Vagina (tissue), 2 donors: ENCODE measurements around the gene AMOTL2. TPM values are rescaled to one million over a fixed set of nuclear protein-coding genes. Genes with fewer than 3 reads are reported as not detected.

Experiments
- DNase-seq, 2 donors: peaks; one replicate each; pipeline ENCODE4 v3.0.0-alpha.2; 2017; ENCODE audit errors: extremely low spot score in 2 of 2
- H3K27ac ChIP-seq: fragments of 200-600 bp; sonication (generic); one replicate; pipeline ENCODE4 v1.5.1; 2019
- H3K27me3 ChIP-seq: fragments of 200-600 bp; sonication (generic); one replicate; pipeline ENCODE4 v1.5.1; 2019
- H3K36me3 ChIP-seq, 2 donors: fragments of 200-600 bp; sonication (generic); one replicate each; pipeline ENCODE4 v1.5.1; 2017 to 2019
- H3K4me1 ChIP-seq: fragments of 200-600 bp; sonication (generic); one replicate; pipeline ENCODE4 v1.5.1; 2019
- H3K4me3 ChIP-seq, 2 donors: fragments of 200-600 bp; sonication (generic); 1 replicate in 1 of 2; 2 replicates in 1 of 2; pipeline ENCODE4 v1.5.1; 2016 to 2019
- H3K9me3 ChIP-seq: fragments of 200-600 bp; sonication (generic); one replicate; pipeline ENCODE4 v1.5.1; 2019
- CTCF ChIP-seq, 3 experiments: fragments of 450-650 bp in 2 of 3; fragments of 200-600 bp in 1 of 3; sonication (generic) in 1 of 3; IDR thresholded peaks; one replicate each; pipeline ENCODE4 v1.5.1; 2017 to 2019; ENCODE audit warnings: antibody characterized with exemption in 3 of 3, mild to moderate bottlenecking in 2 of 3, moderate library complexity in 2 of 3
- POLR2A ChIP-seq, 2 donors: fragments of 450-650 bp; IDR thresholded peaks; one replicate each; pipeline ENCODE4 v1.6.1; 2017; ENCODE audit warnings: antibody characterized with exemption in 2 of 2, mild to moderate bottlenecking in 2 of 2, moderate library complexity in 2 of 2
- POLR2AphosphoS5 ChIP-seq, 2 donors: sonication (generic); formaldehyde crosslinking; IDR thresholded peaks; one replicate each; pipeline ENCODE4 v1.9.0; 2017; ENCODE audit warnings: antibody characterized with exemption in 2 of 2, mild to moderate bottlenecking in 2 of 2, low read depth in 1 of 2; ENCODE audit not compliant: insufficient read depth in 1 of 2
- intact Hi-C: fragments of 100-400 bp; cut with DNase I; formaldehyde crosslinking; loops from one replicate; pipeline ENCODE4 v1.15.1; 2023
- total RNA-seq: library from RNA; depleted of rRNA; stranded (reverse); fragments of >200 nt; gene quantifications from one replicate; pipeline ENCODE4 v1.2.3, GENCODE V29; 2016

Gene AMOTL2
- total RNA-seq, 1 donor from 2014 or later: 60.6 TPM

- Histone ChIP-seq H3K27me3 (no peaks in the 10 kb centered on the region), H3K4me3 (no peak overlapping the region), H3K4me1 (peaks cover 97% of the 10 kb centered on the region), H3K36me3 (peaks cover 0 to 73% of the 10 kb centered on the region in 2 donors), H3K27ac (peak overlapping the region; percentile 97), H3K9me3 (no peaks in the 10 kb centered on the region)
- DNase-seq: no peak
- TF ChIP-seq CTCF (IDR thresholded peaks at IDR 0.05): no peak
- no peak for TF ChIP-seq POLR2A (IDR thresholded peaks at IDR 0.05)
- no peak for TF ChIP-seq POLR2AphosphoS5 (IDR thresholded peaks at IDR 0.05; ENCODE audit: insufficient read depth in 1 of 2, low read depth in 1 of 2)
- intact Hi-C loops: no loop called here
Observed at GRCh38 chr3:134365766-134366065, 8.5 kb downstream of the AMOTL2 start.

- intact Hi-C loops: no loop called here
- Histone ChIP-seq H3K9me3 (no peaks in the 10 kb centered on the region), H3K36me3 (peaks cover 0 to 73% of the 10 kb centered on the region in 2 donors), H3K27ac (peak overlapping the region; percentile 97), H3K27me3 (no peaks in the 10 kb centered on the region), H3K4me3 (no peak overlapping the region), H3K4me1 (peaks cover 97% of the 10 kb centered on the region)
- TF ChIP-seq CTCF (IDR thresholded peaks at IDR 0.05): no peak
- no peak for TF ChIP-seq POLR2AphosphoS5 (IDR thresholded peaks at IDR 0.05; ENCODE audit: insufficient read depth in 1 of 2, low read depth in 1 of 2)
- TF ChIP-seq POLR2A (IDR thresholded peaks at IDR 0.05): no peak
- no peak for DNase-seq
Observed at GRCh38 chr3:134364936-134365765, 9.1 kb downstream of the AMOTL2 start.

GRCh38 chr3:134364061-134364935 lies 9.9 kb downstream of the AMOTL2 start:
- H3K4me3 ChIP-seq: peak overlapping the region; percentile 24 to 43
- peak overlapping the region; percentile 97 for H3K27ac ChIP-seq
- intact Hi-C loops: no loop called here
- H3K4me1 ChIP-seq: peaks cover 97% of the 10 kb centered on the region
- H3K36me3 ChIP-seq: peaks cover 0 to 73% of the 10 kb centered on the region in 2 donors
- no peak for DNase-seq
- no peak for TF ChIP-seq CTCF (IDR thresholded peaks at IDR 0.05)
- TF ChIP-seq POLR2AphosphoS5 (IDR thresholded peaks at IDR 0.05; ENCODE audit: insufficient read depth in 1 of 2, low read depth in 1 of 2): peak; percentile 84 to 88
- TF ChIP-seq POLR2A (IDR thresholded peaks at IDR 0.05): no peak
- no peaks in the 10 kb centered on the region for H3K27me3 ChIP-seq
- H3K9me3 ChIP-seq: no peaks in the 10 kb centered on the region

GRCh38 chr3:134363381-134363755 lies 10.9 kb downstream of the AMOTL2 start:
- Histone ChIP-seq H3K4me1 (peaks cover 97% of the 10 kb centered on the region), H3K9me3 (no peaks in the 10 kb centered on the region), H3K4me3 (peak overlapping the region; percentile 24 to 43), H3K36me3 (peaks cover 0 to 73% of the 10 kb centered on the region in 2 donors), H3K27ac (peak overlapping the region; percentile 97), H3K27me3 (no peaks in the 10 kb centered on the region)
- TF ChIP-seq CTCF (IDR thresholded peaks at IDR 0.05): no peak
- TF ChIP-seq POLR2AphosphoS5 (IDR thresholded peaks at IDR 0.05; ENCODE audit: insufficient read depth in 1 of 2, low read depth in 1 of 2): no peak
- TF ChIP-seq POLR2A (IDR thresholded peaks at IDR 0.05): no peak
- intact Hi-C loops: no loop called here
- no peak for DNase-seq
